Stomach (tissue), 4 donors: ENCODE data around the gene FOXS1.

Experiments used
- CTCF ChIP-seq, 7 experiments: fragments of 450-650 bp in 4 of 7; fragments of 200-600 bp in 3 of 7; sonication (generic) in 3 of 7; IDR thresholded peaks; one replicate each; pipeline ENCODE4 v1.5.1; 2016 to 2019; ENCODE audit warnings: antibody characterized with exemption in 7 of 7, control low read depth in 2 of 7, mild to moderate bottlenecking in 1 of 7
- EP300 ChIP-seq: sonication (generic); formaldehyde crosslinking; IDR thresholded peaks from one replicate; pipeline ENCODE4 v1.6.1; 2017; ENCODE audit warnings: antibody characterized with exemption
- POLR2A ChIP-seq, 4 donors: fragments of 450-650 bp; IDR thresholded peaks; one replicate each; pipeline ENCODE4 v1.6.1; 2016; ENCODE audit warnings: antibody characterized with exemption in 4 of 4, control low read depth in 2 of 4, mild to moderate bottlenecking in 1 of 4, moderate library complexity in 1 of 4
- POLR2AphosphoS5 ChIP-seq, 3 donors: sonication (generic); formaldehyde crosslinking; IDR thresholded peaks; one replicate each; pipeline ENCODE4 v1.6.1; 2016; ENCODE audit warnings: antibody characterized with exemption in 3 of 3

GRCh38 chr20:31811796-31812728 lies 33.3 kb downstream of the FOXS1 start:
- no peak for TF ChIP-seq EP300
- TF ChIP-seq CTCF (IDR thresholded peaks at IDR 0.05), result no peak
- no peak for TF ChIP-seq POLR2AphosphoS5 (IDR thresholded peaks at IDR 0.05)
- no peak for TF ChIP-seq POLR2A (IDR thresholded peaks at IDR 0.05)
